Uterus (tissue), 4 donors: Measurements from ENCODE around the gene DNAJB12. TPM values are rescaled to one million over a fixed set of nuclear protein-coding genes. Genes with fewer than 3 reads are reported as not detected.

Source experiments
- DNase-seq, 2 donors: peaks; one replicate each; pipeline ENCODE4 v3.0.0-alpha.2; 2019 to 2020
- H3K27ac ChIP-seq, 2 donors: fragments of 200-600 bp; sonication (generic); 1 replicate in 1 of 2; 2 replicates in 1 of 2; pipeline ENCODE4 v1.5.1; 2016 to 2018
- H3K27me3 ChIP-seq, 2 donors: fragments of 200-600 bp; sonication (generic); one replicate each; pipeline ENCODE4 v1.5.1; 2018 to 2019; ENCODE audit warnings: control low read depth in 1 of 2
- H3K36me3 ChIP-seq, 2 donors: fragments of 200-600 bp; sonication (generic); one replicate each; pipeline ENCODE4 v1.5.1; 2019; ENCODE audit warnings: control low read depth in 1 of 2
- H3K4me1 ChIP-seq, 2 donors: fragments of 200-600 bp; sonication (generic); one replicate each; pipeline ENCODE4 v1.5.1; 2018 to 2019; ENCODE audit warnings: control low read depth in 1 of 2
- H3K4me3 ChIP-seq, 2 donors: fragments of 200-600 bp; sonication (generic); 1 replicate in 1 of 2; 2 replicates in 1 of 2; pipeline ENCODE4 v1.5.1; 2018 to 2019; ENCODE audit warnings: mild to moderate bottlenecking in 1 of 2
- H3K9me3 ChIP-seq, 2 donors: fragments of 200-600 bp; sonication (generic); one replicate each; pipeline ENCODE4 v1.5.1; 2019; ENCODE audit warnings: control low read depth in 1 of 2
- CTCF ChIP-seq, 4 experiments: fragments of 200-600 bp in 2 of 4; fragments of 450-650 bp in 2 of 4; sonication (generic) in 2 of 4; IDR thresholded peaks; one replicate each; pipeline ENCODE4 v1.5.1; 2016 to 2019; ENCODE audit warnings: antibody characterized with exemption in 4 of 4, mild to moderate bottlenecking in 2 of 4, moderate library complexity in 1 of 4
- POLR2A ChIP-seq, 2 donors: fragments of 450-650 bp; IDR thresholded peaks; one replicate each; pipeline ENCODE4 v1.6.1; 2016; ENCODE audit warnings: antibody characterized with exemption in 2 of 2, mild to moderate bottlenecking in 1 of 2, moderate library complexity in 1 of 2
- intact Hi-C: fragments of 100-400 bp; cut with DNase I; formaldehyde crosslinking; loops from one replicate; pipeline ENCODE4 v1.15.1; 2023; ENCODE audit warnings: low total_unique reads
- total RNA-seq, 4 donors: library from RNA; depleted of rRNA in 3 of 4; stranded (reverse); fragments of >200 nt in 3 of 4; gene quantifications; one replicate each; pipeline versions ENCODE4 v1.1.0 to v1.2.4, GENCODE V29; 2014 to 2023
- donor health status: DM: yes; HTN: yes; CAD: no.

The DNAJB12 gene
- total RNA-seq, 4 donors from 2014 or later: 18.4 to 34.8 (median 22.7) TPM

DNA sequence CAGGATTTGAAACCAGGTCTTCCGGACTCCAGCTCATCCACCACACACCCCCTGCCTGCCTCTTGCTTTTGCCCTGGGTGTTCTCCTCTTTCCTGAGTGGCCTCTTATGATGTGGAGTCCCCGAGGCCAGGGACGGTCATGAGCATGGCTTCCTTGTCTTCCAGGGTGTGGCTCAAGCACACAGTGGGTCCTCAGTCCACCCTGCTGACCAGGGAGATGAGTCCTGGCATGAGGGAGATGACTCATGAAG is 32.8 kb downstream of the DNAJB12 start:
- no peaks in the 10 kb centered on the region for H3K36me3 ChIP-seq
- no peak overlapping the region for H3K27ac ChIP-seq
- TF ChIP-seq POLR2A (IDR thresholded peaks at IDR 0.05) (no peak), CTCF (IDR thresholded peaks at IDR 0.05) (no peak)
- intact Hi-C loops: no loop called here
- no peak for DNase-seq
- no peaks in the 10 kb centered on the region for H3K27me3 ChIP-seq
- H3K4me3 ChIP-seq: no peak overlapping the region
- no peaks in the 10 kb centered on the region for H3K9me3 ChIP-seq
- peaks cover 0 to 11% of the 10 kb centered on the region in 2 donors for H3K4me1 ChIP-seq

- no peak for TF ChIP-seq CTCF (IDR thresholded peaks at IDR 0.05)
- no peak for TF ChIP-seq POLR2A (IDR thresholded peaks at IDR 0.05)
- no peaks in the 10 kb centered on the region for H3K36me3 ChIP-seq
- H3K4me3 ChIP-seq: no peak overlapping the region
- no peaks in the 10 kb centered on the region for H3K27me3 ChIP-seq
- peaks cover 0 to 16% of the 10 kb centered on the region in 2 donors for H3K4me1 ChIP-seq
- intact Hi-C loops: no loop called here
- H3K27ac ChIP-seq: peak overlapping the region; percentile 82 to 91
- no peaks in the 10 kb centered on the region for H3K9me3 ChIP-seq
- DNase-seq: no peak
Measured at GRCh38 chr10:72321248-72322029, 33.3 kb downstream of the DNAJB12 start.

GRCh38 chr10:72320676-72321247 is 34.0 kb downstream of the DNAJB12 start:
- Histone ChIP-seq H3K9me3 (no peaks in the 10 kb centered on the region), H3K4me1 (peaks cover 0 to 14% of the 10 kb centered on the region in 2 donors), H3K36me3 (no peaks in the 10 kb centered on the region), H3K4me3 (no peak overlapping the region), H3K27me3 (no peaks in the 10 kb centered on the region), H3K27ac (peak overlapping the region; percentile 82 to 91)
- DNase-seq: peak; percentile 82 to 93
- intact Hi-C loops: no loop called here
- TF ChIP-seq POLR2A (IDR thresholded peaks at IDR 0.05) (peak in 1 of 2 donors; percentile 52), CTCF (IDR thresholded peaks at IDR 0.05) (no peak)

DNA sequence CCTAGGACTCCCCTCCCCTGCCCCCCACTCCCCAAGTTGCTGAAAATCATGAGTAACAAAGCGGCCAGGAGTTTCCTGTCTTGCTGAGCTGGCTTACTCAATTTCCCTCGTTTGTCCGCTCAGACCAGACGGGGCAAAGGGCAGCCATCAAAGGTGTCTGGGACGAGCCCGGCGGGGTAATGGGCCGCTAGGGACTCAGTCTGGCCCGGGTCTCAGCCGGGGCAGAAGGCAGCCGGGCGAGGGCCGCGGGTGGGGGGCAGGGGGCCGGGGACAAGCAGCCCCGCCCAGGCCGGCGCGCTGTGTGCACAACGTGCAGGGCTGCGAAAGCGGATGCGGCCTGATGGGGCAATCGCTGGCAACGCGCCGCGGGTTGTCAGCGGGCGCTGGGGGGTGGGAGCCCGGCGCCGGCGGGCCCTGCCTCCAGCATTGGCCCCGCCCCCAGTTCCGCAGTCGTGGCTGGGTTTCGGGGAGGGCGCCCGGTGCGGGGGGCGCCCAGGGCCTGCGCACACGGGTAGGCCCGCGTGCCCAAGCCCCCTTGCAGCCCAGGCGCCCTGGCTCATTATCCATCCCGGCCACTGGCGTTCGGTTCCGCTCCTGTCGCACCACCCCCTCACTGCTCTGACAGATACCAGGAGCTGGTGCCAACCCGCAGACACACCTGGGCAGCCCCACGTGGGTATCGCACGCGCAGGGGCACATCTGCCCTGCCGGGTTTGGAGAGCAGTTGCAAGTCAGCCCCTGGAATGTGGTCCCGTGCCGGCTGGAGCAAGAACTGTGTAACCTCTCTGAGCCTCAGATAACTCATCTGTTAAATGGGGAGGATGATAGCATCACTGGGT is 35.1 kb downstream of the DNAJB12 start:
- Histone ChIP-seq H3K4me3 (peak overlapping the region; percentile 21 to 44), H3K4me1 (peaks cover 0 to 8% of the 10 kb centered on the region in 2 donors), H3K27ac (peak overlapping the region; percentile 82 to 91), H3K9me3 (no peaks in the 10 kb centered on the region), H3K27me3 (no peaks in the 10 kb centered on the region), H3K36me3 (no peaks in the 10 kb centered on the region)
- DNase-seq: peak; percentile 94 to 95
- intact Hi-C loops: no loop called here
- TF ChIP-seq CTCF (IDR thresholded peaks at IDR 0.05): no peak
- TF ChIP-seq POLR2A (IDR thresholded peaks at IDR 0.05): peak; percentile 26 to 55
